GM19238 (cell line): ENCODE measurements around the gene DPH1.

ENCODE experiments used
- DNase-seq: peaks from one replicate; pipeline ENCODE4 v3.0.0; 2011; ENCODE audit warnings: low spot score; ENCODE audit not compliant: insufficient read length

The DPH1 gene

DNA sequence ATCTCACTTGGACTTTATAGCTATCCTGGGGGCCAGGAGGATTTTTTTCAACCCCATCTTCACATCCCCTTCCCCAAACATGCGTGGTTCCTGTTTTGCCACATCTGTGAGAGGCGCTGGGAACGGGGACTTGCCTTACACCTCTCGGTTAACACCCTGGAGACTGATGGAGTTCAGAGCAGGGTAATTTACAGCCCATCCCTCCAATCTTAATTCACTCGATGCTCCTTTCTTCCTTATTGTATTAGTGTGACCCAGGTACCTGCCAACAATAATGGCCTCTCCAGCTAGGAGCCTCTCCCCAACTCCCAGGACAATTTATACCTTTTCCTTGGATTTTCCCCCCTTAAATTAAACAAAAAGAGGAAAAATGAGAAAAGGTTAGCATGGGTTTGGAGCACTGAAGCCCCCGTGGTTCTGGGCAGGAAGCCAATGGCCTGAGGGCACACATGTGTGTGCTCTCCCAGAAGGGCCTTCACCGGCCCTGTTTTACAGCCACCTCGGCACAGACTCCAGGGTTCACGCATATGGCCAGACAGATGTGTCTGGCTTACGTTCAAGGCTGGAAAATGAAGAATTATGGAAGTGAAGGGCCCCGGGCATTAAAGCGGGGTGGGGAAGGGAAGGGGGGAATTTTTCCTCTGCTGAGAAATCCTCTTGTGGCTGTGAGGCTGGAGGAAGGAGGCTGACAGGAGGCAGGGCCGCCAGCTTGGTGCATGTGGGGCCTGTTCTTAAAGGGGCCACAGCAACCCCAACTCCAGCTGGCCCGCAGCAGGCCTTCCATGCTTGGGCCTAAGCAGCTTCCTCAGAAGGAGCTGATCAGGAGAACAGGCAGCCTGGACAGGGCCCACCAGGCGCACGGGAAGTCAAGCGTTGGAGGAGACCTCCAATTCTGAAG, 46.4 kb downstream of the DPH1 start:
- DNase-seq, result no peak

- no peak for DNase-seq
These were observed 47.1 kb downstream of the DPH1 start for GRCh38 chr17:2077040-2077439.

DNA sequence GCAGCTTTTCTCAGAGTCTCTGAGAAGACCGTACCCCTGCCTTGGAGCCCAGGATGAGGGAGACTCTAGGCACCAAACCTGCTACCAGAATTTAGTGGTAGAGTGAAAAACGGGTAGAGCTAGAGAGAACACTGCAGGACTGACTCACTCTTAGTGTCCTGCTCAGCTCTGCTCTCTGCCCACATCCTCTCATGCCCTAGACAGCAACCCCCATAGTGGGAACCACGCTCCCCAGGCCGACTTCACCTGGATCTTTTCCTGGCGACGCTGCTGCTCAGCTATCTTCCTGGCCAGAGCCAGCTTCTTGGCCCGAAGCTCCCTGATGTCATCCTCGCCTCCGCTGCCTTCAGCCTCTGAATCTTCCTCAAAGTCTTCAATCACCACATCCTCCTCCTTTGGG, 51.6 kb downstream of the DPH1 start:
- no peak for DNase-seq

DNA sequence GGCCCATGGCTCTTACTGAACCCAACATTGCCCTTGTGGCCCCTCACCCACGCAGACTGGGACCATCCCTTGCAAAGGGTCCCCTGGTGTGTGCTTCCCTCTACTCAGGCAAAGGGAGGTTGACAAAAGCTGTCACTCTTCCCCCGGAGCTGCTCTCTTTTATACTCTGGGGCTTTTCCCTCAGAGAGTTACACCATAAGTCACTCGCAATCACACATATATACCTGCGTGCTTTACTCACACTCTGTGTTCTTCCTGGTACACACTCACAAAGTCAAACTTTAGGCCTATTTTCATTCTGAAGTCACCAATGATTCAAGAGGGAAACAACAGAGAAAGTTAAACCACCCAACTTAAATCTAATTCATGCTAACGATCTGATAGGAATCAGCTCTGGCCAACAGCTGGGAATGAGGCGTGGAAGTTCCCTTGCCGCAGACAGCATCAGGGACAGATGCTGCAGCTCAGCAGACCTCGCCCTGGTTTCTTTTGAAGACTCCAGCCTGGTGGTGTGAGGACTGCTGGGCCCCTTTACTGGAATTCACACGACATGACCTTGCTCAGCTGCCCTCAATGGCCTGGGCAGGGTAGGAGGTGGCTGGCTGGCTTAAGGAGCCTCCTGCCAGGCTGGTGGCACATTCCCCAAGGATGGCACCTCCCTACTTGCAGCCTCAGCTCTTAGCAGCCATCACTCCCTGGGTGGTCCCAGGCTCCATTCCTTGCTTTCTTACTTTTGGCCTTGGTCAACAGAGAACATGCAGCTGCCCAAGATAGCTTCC, 52.2 kb downstream of the DPH1 start:
- DNase-seq, result no peak

GRCh38 chr17:2083613-2084035, 53.7 kb downstream of the DPH1 start:
- DNase-seq, result no peak

DNA sequence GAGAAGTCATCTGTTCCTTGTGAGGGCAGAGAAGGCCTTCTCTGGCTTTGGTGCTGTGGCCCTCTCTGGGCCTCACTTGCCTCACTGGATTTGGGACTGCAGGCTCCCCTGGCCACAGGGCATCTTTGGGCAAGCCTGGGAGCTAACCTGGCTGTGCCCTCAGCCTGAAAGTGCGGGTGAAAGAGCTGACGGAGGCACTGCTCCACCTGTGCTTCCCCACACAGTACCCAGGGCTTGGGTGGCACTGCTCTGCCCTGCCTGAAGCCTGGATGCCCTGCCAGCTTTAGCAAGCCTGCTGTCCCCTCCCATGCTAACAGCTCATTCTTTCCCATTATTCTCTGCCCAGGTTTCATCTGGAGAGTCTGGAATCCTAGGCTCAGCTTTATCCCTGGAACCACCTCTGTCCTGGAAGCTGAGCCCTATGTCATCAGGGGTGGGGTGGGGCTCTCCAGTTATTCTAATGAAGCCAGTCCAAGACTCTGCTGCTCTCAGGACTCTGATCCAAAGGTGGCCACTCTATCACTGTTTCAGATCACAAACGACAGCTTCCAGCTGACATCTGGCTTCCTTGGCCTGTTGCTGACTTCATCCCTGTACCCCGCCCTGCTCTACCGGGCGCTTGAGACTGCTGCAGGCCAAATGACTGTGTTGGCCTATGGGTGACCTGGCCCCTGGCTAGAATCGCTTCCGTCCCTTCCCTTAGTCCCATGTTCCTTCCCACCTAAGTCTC, 54.2 kb downstream of the DPH1 start:
- no peak for DNase-seq

DNA sequence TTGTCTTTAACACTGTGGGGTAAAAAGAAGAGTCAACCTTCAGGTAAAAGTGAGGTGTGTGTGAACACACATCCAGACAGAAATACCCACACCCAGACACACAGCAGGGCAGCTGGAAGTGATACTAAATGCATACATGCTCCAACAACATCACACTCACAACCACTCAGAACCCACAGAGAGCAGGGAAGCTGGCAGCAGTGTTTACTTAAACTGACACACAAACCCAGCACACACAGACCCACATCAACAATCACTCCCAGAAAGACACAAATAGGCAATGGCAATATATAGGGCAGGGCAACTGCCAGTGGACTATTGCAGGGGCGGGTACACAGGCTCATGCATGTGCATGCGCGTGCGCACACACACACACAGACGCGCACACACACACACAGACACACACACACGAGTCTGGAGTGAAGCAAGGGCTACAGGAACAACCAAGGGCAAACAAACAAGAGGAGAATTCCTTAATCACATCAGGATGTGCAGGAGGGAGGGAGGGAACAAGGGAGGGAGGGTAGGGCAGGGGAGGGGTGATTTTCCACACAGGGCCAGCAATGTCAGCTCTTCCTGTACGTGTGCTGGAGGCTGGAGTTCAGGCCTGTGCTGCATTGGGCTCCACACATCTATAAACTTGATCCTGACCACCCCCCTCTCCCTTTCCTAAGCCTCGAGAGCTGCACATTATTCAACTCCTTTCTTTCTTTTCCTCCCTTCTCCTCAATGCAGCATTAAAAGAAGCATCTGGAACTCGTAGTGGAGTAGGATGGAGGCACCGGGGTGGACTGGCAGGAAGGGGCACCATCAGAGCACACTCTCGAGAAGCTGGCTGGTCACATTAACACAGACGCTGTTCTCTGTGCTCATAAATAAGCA, 55.1 kb downstream of the DPH1 start:
- DNase-seq, result no peak

DNA sequence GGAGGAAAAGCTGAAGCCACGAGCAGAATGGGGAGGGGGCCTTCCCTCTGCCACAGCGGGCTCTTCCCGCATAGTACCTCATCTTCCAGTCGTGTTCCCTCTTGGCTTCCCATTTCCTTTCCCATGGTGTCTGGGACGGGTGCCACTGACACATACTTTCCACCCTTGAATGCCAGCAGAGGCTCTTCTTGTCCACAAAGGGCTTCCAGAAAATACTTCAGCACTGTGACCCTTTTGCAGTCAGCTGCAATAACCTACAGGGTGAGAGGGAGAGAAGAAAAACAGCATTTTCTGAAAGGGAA, 55.6 kb downstream of the DPH1 start:
- no peak for DNase-seq

DNA sequence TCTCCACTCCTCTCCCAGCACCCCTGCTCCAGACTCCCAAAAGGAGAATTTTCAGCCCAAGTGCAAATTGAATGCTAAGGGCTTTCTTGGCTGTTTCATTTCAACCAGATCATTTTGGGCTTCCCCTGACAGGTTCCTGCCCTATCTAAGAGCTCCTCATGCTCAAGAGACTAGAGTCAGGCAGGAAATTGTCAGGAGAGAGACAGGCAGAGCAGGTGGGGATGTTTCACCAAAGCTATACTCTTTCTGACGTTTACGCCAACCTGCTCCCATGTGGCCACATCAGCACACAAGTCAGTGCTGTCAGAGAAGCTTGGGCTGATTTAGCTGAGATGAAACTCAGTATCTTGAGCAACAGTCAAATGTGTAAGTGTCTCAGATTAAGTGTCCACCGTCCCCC, 56.4 kb downstream of the DPH1 start:
- no peak for DNase-seq

- DNase-seq, result no peak
These were observed 57.8 kb downstream of the DPH1 start for GRCh38 chr17:2087597-2088211.

DNA sequence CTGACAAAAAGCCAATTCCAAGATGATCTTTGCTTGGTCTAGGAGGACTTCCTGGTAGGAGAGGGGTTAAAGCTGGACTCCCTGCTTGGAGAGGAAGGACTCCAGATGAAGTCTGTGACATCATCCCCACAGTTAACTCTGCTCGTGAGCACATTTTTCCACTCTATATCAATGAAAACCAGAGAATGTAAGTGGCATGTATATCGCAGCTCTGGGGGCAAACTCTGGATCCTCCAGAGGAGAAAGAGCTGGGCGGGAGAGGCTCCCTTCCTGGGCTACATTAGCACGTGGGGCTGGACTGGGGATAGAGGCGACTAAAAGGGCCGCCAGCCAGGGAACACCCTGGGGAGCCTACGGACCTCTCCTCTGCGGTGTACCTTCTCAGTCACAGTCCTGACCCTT, 59.1 kb downstream of the DPH1 start:
- no peak for DNase-seq

DNA sequence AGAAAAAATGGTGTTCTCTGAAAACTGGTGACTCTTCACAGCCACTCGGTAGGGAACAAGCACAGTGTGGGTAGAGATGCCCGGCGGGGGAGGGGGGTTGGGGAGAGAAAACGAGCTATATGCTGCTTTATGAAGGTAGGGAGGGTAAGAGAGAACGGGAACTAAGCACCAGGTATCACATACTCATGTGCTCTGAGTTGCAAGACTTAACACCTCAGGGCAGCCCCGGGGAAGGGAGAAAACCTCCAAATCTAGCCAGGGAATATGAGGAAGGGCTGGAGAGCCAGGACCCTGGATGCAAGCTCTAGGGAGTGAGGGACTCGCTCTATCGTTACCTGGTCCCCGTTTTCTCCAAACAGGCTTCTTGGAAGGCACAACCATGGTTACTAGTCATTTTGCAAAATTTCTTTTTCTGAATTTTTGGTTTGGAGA, 60.3 kb downstream of the DPH1 start:
- no peak for DNase-seq

DNA sequence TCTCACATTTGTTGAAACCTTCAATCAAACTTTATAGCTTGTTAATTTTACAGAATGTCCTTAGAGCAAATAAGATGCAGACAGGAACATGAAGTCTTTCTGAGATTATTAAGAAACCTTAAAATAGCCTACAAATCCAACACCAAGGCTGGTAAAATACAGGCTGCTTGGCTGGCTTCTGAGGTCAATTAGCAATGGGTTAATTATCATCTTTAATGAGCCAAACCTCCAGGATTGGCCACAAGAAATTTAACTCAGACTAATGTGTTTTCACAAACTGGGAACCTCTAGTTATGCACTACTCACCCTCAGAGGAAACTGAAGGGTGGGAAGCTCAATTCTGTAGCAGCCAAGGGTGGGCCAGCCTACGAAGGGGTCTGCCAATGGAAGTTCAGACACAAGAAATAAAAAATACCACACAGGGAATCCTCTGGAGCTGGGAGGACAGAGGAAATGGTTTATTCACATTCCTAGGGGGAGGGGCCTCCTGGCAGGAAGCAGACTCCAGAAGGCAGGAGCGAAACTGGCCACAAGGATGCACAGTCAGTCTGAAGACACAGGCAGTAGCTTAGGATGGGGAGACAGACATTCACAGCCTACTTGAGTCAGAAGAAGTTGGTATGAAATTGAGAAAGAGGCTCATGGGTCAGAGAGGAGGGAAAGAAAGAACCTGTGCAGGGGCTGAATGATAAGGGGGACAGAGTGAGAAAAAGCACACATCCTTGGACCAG, 61.0 kb downstream of the DPH1 start:
- DNase-seq, result no peak

DNA sequence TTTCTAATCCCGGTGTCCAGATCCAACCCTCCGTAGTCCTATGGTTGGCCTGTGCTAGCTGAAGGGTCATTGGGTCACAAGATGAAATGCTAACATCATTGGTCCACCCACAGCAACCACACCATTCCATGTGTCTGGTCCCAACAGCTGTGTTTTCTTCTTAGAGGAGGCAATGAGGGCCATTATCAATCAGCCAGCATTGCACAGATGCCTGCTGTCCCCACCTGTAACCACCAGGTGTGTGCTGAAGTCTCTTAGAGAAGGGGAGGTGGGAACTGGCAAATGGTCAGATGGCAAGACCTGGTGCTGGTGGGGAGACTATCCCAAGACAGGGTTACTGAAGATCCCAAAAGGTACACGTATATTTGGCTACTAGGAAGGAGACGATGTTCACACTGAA, 62.3 kb downstream of the DPH1 start:
- DNase-seq, result no peak

- no peak for DNase-seq
These were observed 63.4 kb downstream of the DPH1 start for GRCh38 chr17:2093349-2093748.
